ENCODE results near the gene KRT14. TPM values are rescaled to one million over a fixed set of nuclear protein-coding genes. Genes with fewer than 3 reads are reported as not detected.
"Not testable (repeated sequence)": the region's sequence is repeated elsewhere in the genome, so short reads cannot be mapped to it uniquely, and the experiment has no call there.

The KRT14 gene
- total RNA-seq, 2 donors from 2014 or later = 2.3 TPM; not detected in 1

DNA sequence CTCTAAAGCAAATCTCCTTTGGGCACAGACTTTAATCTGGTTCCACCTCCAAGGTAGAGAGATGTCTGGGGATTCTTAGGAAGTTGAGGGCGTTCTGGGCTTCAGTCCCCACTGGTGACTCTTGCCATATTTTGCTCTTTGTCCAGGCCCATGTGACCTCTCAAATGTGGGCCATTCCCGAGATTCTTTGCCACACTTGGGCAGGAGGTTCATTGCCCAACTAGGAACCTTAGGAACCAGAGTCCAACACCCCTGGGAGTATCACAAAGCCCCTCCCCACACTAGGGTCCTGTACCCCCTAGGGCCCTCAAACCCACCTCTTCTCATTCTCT lies 6.5 kb downstream of the KRT14 start:
- H3K9me3 ChIP-seq = no peaks in the 10 kb centered on the region
- DNase-seq (no peak), ATAC-seq (no peak)
- no peak overlapping the region for H3K4me3 ChIP-seq
- TF ChIP-seq, protein P1, sequence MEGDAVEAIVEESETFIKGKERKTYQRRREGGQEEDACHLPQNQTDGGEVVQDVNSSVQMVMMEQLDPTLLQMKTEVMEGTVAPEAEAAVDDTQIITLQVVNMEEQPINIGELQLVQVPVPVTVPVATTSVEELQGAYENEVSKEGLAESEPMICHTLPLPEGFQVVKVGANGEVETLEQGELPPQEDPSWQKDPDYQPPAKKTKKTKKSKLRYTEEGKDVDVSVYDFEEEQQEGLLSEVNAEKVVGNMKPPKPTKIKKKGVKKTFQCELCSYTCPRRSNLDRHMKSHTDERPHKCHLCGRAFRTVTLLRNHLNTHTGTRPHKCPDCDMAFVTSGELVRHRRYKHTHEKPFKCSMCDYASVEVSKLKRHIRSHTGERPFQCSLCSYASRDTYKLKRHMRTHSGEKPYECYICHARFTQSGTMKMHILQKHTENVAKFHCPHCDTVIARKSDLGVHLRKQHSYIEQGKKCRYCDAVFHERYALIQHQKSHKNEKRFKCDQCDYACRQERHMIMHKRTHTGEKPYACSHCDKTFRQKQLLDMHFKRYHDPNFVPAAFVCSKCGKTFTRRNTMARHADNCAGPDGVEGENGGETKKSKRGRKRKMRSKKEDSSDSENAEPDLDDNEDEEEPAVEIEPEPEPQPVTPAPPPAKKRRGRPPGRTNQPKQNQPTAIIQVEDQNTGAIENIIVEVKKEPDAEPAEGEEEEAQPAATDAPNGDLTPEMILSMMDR (IDR thresholded peaks at IDR 0.05) = no peak
- no peak for TF ChIP-seq POLR2A (IDR thresholded peaks at IDR 0.05)
- 53 to 75% methylated on average over 2 of the region's 2 CpGs for WGBS, 2 donors
- no peaks in the 10 kb centered on the region for H3K27me3 ChIP-seq
- no peak overlapping the region for H3K27ac ChIP-seq
- H3K4me1 ChIP-seq = peaks cover 5% of the 10 kb centered on the region
- intact Hi-C loops (cut with DNase I) = no loop called here
- H3K36me3 ChIP-seq (replicated peaks in 1 of 2; ENCODE audit: insufficient read depth in 1 of 2, low read depth in 2 of 2) = no peaks in the 10 kb centered on the region

- TF ChIP-seq, protein P1 (IDR thresholded peaks at IDR 0.05) = peak; percentile 71 to 94 (median 82)
- peak in 2 of 3 donors; percentile 38 to 43 for TF ChIP-seq POLR2A (IDR thresholded peaks at IDR 0.05)
- peak; percentile 96 for ATAC-seq
- no peaks in the 10 kb centered on the region for H3K27me3 ChIP-seq
- no peaks in the 10 kb centered on the region for H3K36me3 ChIP-seq (replicated peaks in 1 of 2; ENCODE audit: insufficient read depth in 1 of 2, low read depth in 2 of 2)
- H3K9me3 ChIP-seq = no peaks in the 10 kb centered on the region
- 33 to 39% methylated on average over 18 of the region's 18 CpGs for WGBS, 2 donors
- no peak overlapping the region for H3K27ac ChIP-seq
- H3K4me1 ChIP-seq = peaks cover 5% of the 10 kb centered on the region
- H3K4me3 ChIP-seq = no peak overlapping the region
- intact Hi-C loops (cut with DNase I) = no loop called here
- peak; percentile 87 to 92 (median 92) for DNase-seq
These were observed 7.0 kb downstream of the KRT14 start for GRCh38 chr17:41579484-41580243.

DNA sequence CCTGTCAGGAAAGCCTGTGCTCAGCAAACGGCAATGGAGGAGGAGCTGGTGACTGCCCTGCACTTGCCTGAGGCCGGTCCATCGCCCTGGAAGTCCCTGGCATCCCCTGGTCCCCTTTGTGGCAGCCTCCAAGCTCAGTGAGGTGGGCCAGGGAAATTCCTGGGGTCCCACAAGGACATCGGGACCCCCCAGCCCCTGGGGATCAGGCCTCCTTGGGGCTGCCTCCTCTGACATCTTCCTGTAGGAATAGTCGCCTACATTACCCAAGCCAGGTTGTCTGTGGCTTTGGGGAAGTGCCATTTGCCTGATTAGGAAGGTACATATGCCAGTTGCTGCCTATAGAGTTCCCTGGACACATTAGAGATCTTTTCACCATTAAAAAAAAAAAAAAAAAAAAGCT lies 7.7 kb downstream of the KRT14 start:
- Histone ChIP-seq H3K4me1 (peaks cover 5% of the 10 kb centered on the region), H3K9me3 (no peaks in the 10 kb centered on the region), H3K27me3 (no peaks in the 10 kb centered on the region), H3K4me3 (no peak overlapping the region), H3K36me3 (replicated peaks in 1 of 2; ENCODE audit: insufficient read depth in 1 of 2, low read depth in 2 of 2) (no peaks in the 10 kb centered on the region), H3K27ac (no peak overlapping the region)
- 79 to 81% methylated on average over 3 to 5 of the region's 5 CpGs for WGBS, 2 donors
- intact Hi-C loops (cut with DNase I) = no loop called here
- ATAC-seq = no peak
- no peak for DNase-seq
- no peak for TF ChIP-seq POLR2A (IDR thresholded peaks at IDR 0.05)
- TF ChIP-seq, protein P1 (IDR thresholded peaks at IDR 0.05) = no peak

DNA sequence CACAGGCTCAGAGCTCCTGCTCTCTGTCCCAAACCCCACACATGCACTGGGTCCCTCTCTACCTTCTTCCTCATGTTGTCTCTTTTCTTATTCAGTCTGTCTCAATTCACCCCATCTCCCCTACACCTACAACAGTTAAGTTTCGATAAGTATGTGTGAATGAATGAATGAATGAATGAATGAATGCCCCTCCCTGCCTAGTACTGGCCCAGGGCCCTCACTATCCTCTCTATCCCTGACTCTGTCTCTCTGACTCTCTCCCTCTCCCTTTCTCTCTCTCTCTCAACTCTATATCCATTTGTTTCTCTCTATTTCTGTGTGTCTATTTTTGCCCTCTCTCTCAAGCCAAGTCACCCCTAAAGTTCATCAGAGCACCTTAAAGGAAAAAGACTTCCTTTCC lies 8.2 kb downstream of the KRT14 start:
- H3K36me3 ChIP-seq (replicated peaks in 1 of 2; ENCODE audit: insufficient read depth in 1 of 2, low read depth in 2 of 2) = no peaks in the 10 kb centered on the region
- no peak for DNase-seq
- TF ChIP-seq, protein P1 (IDR thresholded peaks at IDR 0.05) = no peak
- no peak for TF ChIP-seq POLR2A (IDR thresholded peaks at IDR 0.05)
- H3K4me3 ChIP-seq = no peak overlapping the region
- no peak overlapping the region for H3K27ac ChIP-seq
- H3K9me3 ChIP-seq = no peaks in the 10 kb centered on the region
- intact Hi-C loops (cut with DNase I) = no loop called here
- 56 to 65% methylated on average over 1 of the region's 1 CpG for WGBS, 2 donors
- no peaks in the 10 kb centered on the region for H3K27me3 ChIP-seq
- ATAC-seq = no peak
- peaks cover 5% of the 10 kb centered on the region for H3K4me1 ChIP-seq

DNA sequence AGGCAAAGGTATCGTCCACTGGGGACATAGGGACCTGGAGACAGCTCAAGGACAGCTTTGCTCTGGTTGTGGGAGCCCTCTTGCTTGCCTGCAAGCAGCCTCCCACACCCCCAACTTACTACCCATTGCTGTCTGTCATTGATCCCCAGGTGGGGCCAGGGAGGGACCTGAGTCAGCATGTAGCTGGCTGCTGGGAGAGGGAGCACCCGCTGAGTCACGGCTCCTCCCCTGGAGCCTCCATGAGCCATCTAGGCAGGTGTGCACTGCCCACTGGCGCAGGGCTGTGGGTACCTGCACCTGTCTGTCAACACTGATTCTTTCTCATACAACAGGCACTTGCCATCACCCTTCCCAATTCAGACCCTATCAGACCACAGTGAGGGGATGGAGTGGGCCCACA lies 10.0 kb downstream of the KRT14 start:
- H3K27me3 ChIP-seq; H3K4me1 ChIP-seq; H3K4me3 ChIP-seq; H3K9me3 ChIP-seq; DNase-seq; H3K36me3 ChIP-seq (replicated peaks in 1 of 2; ENCODE audit: insufficient read depth in 1 of 2, low read depth in 2 of 2); ATAC-seq; H3K27ac ChIP-seq; intact Hi-C loops (cut with DNase I): not testable (repeated sequence)
- WGBS, 2 donors = 58 to 71% methylated on average over 4 of the region's 4 CpGs

All from body of pancreas (tissue), 4 donors.